Measurements from ENCODE around the gene KIF2A.

Gene KIF2A

DNA sequence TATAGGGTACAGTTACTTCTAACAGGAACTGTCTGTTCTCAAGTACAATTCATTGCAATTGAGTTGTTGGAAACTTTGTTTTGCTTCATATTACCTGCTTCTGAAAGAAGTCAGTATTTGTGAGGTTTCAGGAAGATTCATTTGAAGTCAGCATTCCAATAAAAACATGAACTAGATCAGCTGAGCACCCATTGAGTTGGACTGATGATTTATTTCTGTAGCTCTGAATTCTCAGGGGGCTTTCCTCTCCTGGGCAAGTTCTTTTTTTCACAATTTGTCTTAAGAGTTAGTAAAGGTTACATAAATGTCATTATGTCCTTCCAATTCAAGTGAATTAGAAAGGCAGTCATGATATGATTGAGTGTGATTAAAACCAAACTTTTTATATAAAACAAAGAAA is 16.2 kb upstream of the KIF2A start:
- DNase-seq (ENCODE audit: low read depth in 2 of 2, low spot score in 1 of 2): no peak

DNA sequence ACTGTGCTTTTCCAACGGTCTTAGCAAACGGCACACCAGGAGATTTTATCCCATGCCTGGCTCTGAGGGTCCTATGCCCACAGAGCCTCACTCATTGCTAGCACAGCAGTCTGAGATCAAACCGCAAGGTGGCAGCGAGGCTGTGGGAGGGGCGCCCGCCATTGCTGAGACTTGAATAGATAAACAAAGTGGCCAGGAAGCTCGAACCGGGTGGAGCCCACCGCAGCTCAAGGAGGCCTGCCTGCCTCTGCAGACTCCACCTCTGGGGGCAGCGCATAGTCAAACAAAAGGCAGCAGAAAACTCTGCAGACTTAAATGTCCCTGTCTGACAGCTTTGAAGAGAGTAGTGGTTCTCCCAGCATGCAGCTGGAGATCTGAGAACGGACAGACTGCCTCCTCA is 14.2 kb upstream of the KIF2A start:
- DNase-seq (ENCODE audit: low read depth in 2 of 2, low spot score in 1 of 2): peak; percentile 28 to 63

DNA sequence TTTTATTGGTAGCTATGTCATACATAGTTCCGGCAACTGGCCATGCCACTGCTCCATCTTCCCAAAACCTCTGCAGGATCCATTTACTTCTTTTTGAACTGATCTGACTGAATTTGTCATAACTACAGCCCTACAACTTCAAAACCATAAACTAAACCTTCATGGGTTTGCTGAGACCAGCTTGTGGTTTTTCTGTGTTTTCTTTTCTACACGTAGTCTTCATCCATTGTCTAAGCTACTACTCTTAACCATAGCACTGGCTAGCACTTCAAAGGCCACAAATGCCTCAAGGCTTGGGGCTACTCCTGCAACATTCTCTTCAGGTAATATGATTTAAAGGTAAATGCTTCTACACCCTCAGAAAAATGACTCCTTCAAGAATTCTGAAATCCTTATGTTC is 9.0 kb upstream of the KIF2A start:
- no peak for DNase-seq (ENCODE audit: low read depth in 2 of 2, low spot score in 1 of 2)

DNA sequence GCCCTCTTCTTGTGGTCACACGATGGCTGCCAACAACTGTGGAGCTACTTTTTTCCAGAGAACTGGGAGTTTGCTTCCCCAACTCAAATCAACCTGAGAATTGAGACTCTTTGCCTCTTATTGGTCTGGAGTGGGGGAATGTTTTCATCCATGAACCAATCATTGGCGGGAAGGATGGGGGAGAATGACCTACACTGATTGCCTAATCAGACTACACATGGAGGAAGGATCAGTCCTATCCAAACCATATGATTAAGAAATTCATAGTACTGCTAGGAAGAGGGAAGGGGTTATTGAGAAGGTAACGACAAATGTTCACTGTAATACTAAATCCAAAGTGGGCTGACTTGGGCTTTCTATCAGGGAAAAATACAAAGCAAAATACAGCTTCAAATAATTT is 7.9 kb upstream of the KIF2A start:
- DNase-seq (ENCODE audit: low read depth in 2 of 2, low spot score in 1 of 2): no peak

DNA sequence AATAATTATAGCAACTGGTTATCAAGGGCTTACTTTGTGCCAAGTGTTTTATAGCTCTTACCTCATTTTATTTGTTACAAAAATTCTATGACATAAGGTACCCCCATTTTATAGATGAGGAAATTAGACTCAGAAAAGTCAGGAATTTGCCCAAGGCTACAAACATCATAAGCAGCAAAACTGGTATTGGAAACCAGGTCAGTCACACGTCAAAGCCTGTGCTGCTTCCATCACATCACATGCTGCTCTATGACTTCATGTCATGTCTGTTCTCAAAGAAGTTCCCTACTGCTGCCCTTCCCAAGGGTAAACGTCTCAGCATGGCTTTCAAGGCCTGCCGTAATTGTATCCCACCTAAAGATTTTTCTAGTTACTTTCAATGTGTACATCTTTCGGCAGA is 6.9 kb upstream of the KIF2A start:
- no peak for DNase-seq (ENCODE audit: low read depth in 2 of 2, low spot score in 1 of 2)

DNA sequence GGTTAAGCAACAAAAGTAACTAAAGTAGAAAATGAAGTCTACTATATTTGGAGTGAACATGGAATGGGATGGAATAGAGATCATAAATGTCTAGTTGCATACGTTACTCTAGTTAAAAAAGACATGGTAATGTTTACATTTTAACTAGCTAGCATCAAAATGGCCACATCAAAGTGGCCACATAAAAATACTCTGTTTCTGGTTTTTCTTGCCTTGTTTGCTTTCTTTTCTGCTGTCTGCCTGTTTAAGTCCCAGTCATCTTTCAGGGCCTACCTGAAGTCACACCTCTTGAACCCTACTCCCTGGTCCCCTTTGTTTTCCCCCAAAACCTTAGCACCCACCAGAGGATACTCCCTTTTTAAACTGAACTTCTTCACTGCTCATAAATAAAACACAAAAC is 6.4 kb upstream of the KIF2A start:
- no peak for DNase-seq (ENCODE audit: low read depth in 2 of 2, low spot score in 1 of 2)

DNA sequence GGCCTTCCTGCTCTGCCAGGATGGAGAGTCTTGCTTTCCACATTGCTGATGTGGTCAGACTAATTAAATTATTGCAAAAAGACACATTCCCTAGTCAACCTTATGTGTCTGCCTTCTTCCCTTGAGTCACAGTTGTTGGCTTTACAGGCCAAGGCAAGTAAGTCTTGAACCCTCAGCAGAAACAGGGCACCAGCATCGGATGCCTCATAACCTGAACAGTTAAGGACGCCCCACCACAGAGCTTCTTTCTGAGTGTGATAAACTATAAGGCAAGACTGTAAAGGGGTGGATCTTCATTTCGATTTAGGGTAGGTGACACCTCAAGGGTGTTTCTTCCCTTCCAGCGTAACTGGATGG is 670 bp upstream of the KIF2A start:
- DNase-seq (ENCODE audit: low read depth in 2 of 2, low spot score in 1 of 2): no peak

DNA sequence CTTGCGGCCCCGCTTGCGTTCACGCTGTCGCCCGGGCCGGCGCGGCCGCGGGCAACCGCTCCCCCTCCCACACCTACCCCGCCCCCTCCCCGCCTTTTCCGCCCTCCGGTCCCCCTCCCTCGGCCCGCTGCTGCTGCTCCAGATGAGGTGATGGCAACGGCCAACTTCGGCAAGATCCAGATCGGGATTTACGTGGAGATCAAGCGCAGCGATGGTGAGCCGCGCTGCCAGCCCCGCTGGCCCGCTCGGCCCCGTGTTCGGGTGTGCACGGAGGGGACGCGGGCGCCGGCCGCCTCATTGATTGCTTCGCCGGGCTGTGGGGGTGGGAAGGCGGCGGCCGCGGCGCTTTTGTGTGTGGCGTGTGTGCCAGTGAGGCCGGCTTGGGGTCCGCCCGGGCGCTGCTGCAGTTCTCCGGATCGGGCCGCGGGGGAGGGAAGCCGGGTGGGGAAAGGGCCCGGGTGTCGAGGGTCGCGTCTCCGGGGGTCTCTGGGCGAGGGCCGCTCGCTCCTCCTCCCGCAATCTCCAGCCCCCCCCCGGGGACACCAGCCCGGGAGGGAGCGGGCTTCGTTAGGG is 403 bp downstream of the KIF2A start:
- DNase-seq (ENCODE audit: low read depth in 2 of 2, low spot score in 1 of 2): peak in 1 of 2 donors; percentile 25

DNA sequence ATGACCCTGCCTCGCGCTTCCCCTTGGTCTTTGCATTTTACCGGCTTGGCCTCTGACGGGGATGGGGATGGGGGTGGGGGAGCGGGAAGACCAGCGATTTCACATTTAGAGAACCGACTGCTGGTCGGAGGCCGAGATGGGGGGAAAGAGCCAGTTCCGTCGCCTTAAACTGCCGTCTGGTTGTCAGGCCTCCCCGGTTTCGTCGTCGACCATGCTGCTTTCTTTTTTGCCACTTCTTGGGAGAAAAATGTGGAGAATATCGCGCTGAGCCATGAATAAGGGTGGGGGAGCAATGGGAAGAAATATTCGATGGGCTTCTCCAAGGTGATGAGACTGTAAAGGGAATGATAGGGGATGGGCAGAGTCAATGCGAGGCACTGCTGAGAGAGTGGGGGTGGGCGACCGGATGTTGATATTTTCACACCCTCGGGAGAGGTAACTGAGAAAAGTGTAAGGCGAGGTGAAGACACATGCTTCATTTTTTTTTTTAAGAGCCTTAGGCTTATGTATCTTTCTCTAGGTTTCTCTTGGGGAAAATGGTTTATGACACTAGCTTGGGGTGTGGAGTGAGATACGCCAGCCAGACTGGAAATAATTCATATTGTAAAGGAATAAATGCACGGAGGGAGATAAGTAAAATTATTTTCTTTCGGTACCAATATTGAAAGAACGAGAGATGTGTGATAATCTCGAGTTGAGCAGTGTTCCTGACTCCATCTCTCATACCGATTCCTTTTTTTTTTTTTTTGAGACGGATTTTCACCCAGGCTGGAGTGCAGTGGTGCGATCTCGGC is 1.1 kb downstream of the KIF2A start:
- peak; percentile 20 to 27 for DNase-seq (ENCODE audit: low read depth in 2 of 2, low spot score in 1 of 2)

DNA sequence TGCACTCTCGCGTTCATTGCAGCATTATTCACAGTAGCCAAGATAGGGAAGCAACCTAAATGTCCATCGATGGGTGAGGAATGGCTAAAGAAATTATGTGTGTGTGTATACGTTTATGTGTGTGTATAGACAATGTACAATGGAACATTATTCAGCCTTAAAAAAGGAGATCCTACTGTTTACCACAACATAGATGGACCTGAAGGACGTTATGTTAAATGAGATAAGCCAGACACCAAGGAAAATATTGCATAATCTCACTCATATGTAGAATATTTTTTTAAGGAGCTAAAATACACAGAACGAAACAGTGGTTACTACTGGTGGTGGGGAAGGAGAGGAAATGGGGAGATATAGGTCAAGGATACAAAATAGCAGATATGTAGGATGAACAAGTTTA is 2.4 kb downstream of the KIF2A start:
- no peak for DNase-seq (ENCODE audit: low read depth in 2 of 2, low spot score in 1 of 2)

DNA sequence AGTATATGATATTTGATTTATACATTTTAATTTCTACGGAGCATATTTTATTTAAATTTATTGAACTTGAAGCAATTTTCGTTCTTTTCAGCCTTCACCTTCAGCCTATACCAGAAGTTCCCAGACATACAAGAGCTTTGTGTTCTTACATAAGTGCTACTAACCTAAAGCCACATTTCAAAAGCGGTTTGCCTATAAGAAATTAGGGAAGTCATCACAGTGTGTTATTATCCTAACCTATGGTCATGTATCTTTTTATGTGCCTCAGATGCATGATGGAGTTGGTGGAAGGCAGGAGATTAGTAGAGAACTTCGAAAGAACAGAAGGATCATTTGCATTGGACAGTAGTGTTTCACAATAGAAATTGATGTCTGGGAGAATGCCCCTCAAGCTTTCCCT is 3.1 kb downstream of the KIF2A start:
- DNase-seq (ENCODE audit: low read depth in 2 of 2, low spot score in 1 of 2): no peak

DNA sequence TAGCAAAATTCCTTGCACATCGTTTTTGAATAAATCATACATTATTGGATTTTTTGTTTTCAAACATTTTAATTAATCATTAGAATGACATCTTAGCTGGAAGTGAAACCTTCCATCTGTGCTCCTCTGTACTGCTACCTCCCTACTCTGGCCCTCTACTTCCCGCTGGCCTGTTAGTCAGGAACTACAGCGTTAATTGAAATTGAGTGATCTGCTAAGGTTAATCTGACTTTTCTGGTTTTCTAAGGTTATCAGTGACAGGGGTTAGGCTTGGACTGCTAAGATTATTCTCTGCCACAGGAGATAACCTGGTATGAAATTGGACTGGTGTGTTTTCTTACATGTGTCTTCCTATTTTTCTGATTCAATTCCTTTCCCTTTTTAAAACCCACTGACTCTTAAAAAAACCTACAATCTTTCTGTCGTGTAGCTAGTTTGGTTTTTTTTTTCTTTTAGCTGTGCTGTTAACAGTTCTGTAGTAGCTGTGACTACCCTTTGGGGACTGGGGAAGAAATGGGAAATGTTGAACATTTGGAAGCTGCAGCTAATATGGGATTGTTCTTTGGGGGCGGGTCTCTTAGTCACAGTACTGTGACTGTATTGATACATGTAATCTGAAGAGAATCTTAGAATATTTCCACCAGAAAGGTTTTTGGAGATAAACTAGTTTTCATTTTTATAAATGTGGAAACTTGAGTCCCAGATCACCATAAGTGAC is 4.6 kb downstream of the KIF2A start:
- DNase-seq (ENCODE audit: low read depth in 2 of 2, low spot score in 1 of 2): no peak

DNA sequence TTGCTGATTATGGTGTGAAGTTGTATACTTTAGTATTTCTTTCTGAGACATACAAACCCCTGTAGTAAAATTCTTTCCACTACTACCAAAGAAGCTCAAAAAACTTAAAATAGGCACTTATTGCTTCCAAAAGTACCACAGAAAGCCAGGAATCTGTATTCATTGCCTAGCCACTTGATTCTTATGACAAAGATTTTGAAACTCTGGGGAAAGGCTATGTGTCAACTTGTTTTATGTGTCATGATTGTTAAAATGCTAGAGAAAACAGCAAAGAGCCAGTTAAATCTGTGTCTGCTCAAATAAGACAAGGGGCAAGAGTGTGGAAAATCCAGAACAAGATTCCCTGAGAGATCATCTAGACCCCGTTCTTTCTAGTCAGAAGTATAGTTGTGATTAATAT is 6.0 kb downstream of the KIF2A start:
- DNase-seq (ENCODE audit: low read depth in 2 of 2, low spot score in 1 of 2): no peak

DNA sequence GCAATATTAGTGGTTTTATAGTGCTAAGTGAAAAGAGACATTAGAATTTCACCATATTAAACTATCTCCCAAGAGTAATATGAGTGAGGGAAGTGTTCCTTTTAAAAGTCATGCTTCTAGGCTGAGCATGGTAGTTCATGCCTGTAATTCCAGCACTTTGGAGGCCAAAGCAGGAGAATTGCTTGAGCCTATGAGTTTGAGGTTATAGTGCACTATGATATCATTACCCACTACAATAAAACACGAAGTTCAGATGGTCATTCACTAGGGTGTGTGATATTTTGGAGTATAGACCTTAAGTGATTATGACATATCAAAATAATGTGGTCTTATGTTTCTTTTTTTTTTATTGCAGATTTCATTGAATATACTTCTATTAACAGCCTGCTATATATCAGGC is 6.7 kb downstream of the KIF2A start:
- no peak for DNase-seq (ENCODE audit: low read depth in 2 of 2, low spot score in 1 of 2)

DNA sequence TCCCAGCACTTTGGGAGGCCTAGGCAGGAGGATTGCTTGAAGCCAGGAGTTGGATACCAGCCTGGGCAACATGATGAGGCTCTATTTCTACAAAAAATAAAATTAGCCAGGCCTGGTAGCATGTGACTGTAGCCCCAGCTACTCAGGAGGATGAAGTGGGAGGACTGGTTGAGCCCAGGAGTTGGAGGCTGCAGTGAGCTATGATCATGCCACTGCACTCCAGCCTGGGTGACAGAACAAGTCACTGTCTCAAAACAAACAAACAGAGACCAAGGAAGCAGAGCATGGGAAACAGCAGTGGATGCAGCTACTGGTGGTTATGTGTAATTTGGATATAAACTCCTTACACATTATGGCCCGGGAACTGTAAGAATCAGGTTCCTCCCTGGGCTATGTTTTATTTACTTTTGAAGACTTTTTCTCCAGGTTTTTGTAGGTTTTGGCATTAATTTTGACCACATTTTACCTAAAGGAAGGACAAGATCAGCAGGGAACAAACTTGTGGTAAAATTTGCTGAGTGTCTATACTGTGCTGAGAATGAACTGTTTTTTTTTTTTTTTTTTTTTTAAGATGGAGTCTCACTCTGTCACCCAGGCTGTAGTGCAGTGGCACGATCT is 8.3 kb downstream of the KIF2A start:
- DNase-seq (ENCODE audit: low read depth in 2 of 2, low spot score in 1 of 2): no peak

DNA sequence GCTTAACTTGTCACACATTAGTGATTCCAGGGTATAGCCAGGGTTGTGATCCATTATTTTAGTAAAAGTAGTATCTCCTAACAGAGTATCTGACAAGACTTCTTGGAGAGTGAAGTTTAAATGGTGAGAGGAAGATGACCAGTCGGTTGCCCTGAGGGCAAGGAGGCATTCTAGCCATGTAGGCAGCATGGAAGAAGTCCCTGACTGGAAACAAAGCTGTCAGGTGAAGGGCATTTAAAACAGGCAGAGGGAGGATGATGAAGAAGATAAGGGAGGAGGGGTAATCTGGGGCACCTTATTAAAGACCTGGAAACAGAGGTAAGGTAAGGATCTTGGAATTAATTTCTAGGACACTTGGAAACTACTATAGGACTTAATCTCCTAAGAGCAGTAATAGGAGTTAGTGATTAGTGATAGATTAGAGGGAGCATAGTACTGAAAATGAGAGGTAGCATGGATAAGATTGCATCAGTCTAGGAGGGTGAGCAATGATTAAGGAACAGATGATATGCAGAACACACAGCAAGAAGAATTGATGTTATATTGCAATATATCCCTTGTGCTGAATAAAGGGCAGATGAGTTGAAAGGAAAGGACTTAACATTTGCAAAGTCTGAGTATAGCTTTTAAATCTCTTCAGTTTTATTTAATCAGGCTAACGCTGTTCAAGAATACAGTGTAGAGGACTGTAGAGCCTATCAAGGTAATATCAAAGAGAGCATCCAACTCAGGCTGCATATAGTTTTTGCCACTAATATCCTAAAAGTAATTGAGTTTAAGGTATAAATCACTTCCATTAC is 9.6 kb downstream of the KIF2A start:
- no peak for DNase-seq (ENCODE audit: low read depth in 2 of 2, low spot score in 1 of 2)

DNA sequence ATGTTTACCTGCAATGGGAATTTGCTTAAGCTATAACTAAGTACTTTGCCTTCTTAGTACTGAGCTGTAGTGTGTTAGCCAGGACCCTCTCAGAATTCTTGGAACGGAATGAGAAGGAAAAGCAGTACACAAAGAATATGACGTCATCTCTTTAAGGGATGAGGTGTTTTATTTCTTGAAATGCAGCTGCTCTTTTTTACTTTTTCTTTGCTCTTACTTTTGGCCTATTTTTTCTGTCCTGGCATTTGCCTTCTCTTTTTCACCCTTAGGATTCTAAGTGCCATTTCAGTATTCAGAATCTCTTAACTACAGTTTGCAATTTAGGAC is 10.1 kb downstream of the KIF2A start:
- DNase-seq (ENCODE audit: low read depth in 2 of 2, low spot score in 1 of 2): no peak

DNA sequence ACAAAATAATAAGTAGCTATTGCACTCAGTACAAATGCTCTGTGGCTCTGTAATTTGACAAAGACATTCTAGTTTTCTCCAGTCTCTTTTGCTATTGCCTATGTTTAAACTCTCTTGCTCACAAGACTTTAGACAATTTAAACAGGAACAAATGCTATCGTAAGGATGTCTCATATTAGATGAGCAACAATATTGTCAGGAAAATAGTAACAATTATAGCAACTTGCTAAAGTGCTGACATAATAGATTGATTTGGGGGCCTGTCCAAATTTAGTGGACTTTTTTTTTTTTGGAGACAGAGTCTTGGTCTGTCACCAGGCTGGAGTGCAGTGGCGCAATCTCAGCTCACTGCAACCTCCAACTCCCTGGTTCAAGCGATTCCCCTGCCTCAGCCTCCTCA is 11.8 kb downstream of the KIF2A start:
- DNase-seq (ENCODE audit: low read depth in 2 of 2, low spot score in 1 of 2): no peak

DNA sequence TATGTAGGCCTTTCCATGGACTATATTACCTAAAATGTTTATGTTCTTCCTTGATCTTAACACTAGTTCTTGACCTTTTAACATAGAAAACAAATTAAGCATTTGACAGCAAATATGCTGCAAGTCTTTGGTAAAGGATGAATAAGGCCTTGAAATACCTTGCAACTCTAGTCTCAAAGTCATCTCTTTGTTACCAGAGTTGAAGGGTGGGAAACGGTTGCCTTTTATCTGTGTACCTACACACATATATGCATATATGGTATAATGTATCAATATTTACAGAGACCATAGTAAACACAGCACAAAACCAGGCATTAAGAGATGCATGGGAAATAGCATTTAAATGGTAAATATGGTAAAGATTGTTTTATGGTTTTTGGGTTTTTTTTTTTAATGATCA is 16.5 kb downstream of the KIF2A start:
- DNase-seq (ENCODE audit: low read depth in 2 of 2, low spot score in 1 of 2): no peak

DNA sequence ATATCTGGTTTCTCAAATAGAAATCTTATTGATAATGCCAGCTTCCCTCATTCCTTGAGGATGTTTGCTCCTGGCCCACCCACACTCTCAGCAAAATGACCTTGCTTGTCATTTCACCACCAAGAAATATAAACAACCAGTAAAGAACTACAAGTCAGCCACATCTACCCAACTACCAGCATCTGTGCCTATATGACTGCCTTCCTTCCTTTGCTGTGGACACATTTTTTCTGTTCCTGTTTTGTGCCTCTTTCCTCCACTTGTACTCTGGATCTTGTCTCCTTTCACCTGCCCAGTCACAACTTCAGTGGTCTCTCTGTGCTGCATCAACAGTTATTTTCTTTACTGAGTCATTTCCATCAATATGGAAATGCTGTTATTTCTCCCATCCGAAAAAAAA is 20.3 kb downstream of the KIF2A start:
- DNase-seq (ENCODE audit: low read depth in 2 of 2, low spot score in 1 of 2): no peak

DNA sequence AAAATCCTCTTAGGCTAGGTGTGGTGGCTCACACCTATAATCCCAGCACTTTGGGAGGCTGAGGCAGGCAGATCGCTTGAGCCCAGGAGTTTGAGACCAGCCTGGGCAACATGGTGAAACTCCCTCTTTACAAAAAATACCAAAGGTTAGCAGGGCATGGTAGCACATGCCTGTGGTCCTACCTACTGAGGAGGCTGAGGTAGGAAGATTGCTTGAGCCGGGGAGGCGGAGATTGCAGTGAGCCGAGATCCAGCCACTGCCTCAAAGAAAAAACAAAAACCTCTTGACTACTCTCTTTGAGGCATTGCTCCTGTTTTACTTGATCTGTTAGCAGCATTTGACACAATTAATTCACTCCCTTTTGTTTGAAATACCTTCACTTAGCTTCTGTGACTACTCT is 20.7 kb downstream of the KIF2A start:
- no peak for DNase-seq (ENCODE audit: low read depth in 2 of 2, low spot score in 1 of 2)

All from stimulated activated CD8-positive, alpha-beta memory T cell treated with anti-CD3 and anti-CD28 coated beads, Interleukin-4, amount 100 ng/mL, for 1 hour (primary cell).